ENCODE results near the gene PRELID2.

The PRELID2 gene

DNA sequence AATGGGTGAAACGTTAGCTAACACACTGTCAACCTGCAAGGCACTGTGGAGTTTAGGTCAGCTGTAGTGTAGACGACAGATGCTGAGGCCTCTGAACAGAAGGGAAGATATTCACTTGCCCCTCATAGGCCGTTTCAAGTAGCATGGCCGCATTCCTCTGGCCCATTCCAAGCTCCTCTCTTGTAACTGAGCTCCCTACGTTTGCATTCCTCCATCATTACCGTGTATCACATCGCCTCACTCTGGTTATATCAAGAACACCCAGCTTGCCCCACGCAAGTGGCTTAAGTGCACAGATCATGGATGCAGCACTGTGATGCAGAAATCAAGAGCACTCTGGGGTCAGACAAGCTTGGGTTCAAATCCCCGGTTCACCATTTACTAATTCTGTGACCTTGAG, 43.3 kb downstream of the PRELID2 start:
- no peak for DNase-seq (ENCODE audit: low read depth in 2 of 2)
- TF ChIP-seq, protein P1, sequence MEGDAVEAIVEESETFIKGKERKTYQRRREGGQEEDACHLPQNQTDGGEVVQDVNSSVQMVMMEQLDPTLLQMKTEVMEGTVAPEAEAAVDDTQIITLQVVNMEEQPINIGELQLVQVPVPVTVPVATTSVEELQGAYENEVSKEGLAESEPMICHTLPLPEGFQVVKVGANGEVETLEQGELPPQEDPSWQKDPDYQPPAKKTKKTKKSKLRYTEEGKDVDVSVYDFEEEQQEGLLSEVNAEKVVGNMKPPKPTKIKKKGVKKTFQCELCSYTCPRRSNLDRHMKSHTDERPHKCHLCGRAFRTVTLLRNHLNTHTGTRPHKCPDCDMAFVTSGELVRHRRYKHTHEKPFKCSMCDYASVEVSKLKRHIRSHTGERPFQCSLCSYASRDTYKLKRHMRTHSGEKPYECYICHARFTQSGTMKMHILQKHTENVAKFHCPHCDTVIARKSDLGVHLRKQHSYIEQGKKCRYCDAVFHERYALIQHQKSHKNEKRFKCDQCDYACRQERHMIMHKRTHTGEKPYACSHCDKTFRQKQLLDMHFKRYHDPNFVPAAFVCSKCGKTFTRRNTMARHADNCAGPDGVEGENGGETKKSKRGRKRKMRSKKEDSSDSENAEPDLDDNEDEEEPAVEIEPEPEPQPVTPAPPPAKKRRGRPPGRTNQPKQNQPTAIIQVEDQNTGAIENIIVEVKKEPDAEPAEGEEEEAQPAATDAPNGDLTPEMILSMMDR (IDR thresholded peaks at IDR 0.05; ENCODE audit: low read depth, low read length), result no peak
- H3K4me3 ChIP-seq (replicated peaks in 1 of 2; ENCODE audit: low read depth in 2 of 2, low read length in 2 of 2), result no peak overlapping the region

DNA sequence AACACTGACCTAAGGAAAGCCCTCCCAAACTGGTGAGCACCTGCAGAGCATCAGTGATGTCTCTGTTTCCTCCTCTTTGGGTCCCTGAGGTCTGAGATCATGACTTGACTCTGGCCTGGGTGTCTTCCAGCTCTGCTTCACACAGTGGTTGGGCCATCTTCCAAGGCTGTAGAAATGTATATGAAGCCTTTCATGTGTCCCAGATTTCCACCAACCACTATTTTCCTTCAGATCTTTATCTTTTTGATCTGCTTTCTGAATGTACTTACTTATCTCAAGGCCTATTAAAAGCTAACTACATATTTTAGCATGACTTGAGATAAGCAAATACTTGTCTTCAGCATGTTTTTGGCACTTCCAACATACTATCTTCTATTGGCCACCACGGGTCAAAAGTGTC, 47.1 kb downstream of the PRELID2 start:
- DNase-seq (ENCODE audit: low read depth in 2 of 2), result peak in 1 of 2 donors; percentile 15
- H3K4me3 ChIP-seq (replicated peaks in 1 of 2; ENCODE audit: low read depth in 2 of 2, low read length in 2 of 2), result no peak overlapping the region
- TF ChIP-seq, protein P1 (IDR thresholded peaks at IDR 0.05; ENCODE audit: low read depth, low read length), result no peak

DNA sequence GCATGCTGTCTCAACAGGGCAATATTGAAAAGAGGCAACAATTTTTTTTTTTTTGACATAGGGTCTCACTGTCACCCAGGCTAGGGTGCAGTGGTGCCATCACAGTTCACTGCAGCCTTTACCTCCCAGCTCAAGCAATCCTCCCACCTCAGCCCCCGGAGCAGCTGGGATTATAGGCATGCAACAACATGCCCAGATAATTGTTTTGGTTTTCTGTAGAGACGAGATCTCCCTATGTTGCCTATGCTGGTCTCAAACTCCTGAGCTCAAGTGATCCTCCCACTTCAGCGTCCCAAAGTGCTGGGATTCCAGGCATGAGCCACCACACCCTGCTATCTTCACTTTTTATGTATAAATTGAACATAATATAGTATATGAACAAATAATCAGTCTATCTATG, 47.6 kb downstream of the PRELID2 start:
- DNase-seq (ENCODE audit: low read depth in 2 of 2), result no peak
- TF ChIP-seq, protein P1 (IDR thresholded peaks at IDR 0.05; ENCODE audit: low read depth, low read length), result no peak
- no peak overlapping the region for H3K4me3 ChIP-seq (replicated peaks in 1 of 2; ENCODE audit: low read depth in 2 of 2, low read length in 2 of 2)

DNA sequence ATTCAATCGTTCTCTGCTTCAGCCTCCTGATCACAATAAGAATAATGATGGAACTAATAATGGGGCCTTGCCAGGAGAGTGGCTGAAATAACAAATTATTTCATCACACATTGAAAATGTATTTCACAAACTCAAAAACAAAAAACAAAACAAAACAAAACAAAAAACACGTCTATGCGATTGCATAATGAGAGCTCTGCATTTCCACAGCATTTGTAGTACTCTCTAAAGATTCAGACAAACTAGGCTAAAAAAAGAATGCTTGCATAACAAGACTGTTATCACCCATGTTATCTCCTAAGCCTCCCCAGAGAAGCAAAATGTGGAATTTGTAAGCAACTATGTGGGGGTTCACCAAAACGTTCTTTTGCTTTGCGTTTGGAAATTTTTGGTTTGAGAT, 48.1 kb downstream of the PRELID2 start:
- peak; percentile 68 to 73 for DNase-seq (ENCODE audit: low read depth in 2 of 2)
- TF ChIP-seq, protein P1 (IDR thresholded peaks at IDR 0.05; ENCODE audit: low read depth, low read length), result no peak
- no peak overlapping the region for H3K4me3 ChIP-seq (replicated peaks in 1 of 2; ENCODE audit: low read depth in 2 of 2, low read length in 2 of 2)

DNA sequence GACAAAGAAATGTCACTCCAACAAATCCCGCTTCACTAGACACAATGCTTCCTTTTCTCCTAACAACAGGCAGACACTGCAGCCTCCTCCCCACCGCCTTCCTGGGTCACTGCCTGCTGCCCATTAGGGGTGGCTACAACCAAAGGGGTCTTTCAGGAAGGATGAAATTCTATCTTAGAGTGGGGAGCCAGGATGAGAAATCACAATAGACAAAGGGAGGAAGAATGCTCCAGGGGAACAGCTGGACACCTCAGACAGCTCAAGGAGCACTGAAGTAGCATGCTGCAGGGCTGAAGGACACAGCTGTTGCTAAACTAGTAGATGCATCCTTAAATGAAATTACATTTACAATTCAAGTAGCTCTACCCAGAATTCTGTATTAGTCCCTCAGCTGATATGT, 54.2 kb downstream of the PRELID2 start:
- TF ChIP-seq, protein P1 (IDR thresholded peaks at IDR 0.05; ENCODE audit: low read depth, low read length), result no peak
- no peak for DNase-seq (ENCODE audit: low read depth in 2 of 2)
- no peak overlapping the region for H3K4me3 ChIP-seq (replicated peaks in 1 of 2; ENCODE audit: low read depth in 2 of 2, low read length in 2 of 2)

DNA sequence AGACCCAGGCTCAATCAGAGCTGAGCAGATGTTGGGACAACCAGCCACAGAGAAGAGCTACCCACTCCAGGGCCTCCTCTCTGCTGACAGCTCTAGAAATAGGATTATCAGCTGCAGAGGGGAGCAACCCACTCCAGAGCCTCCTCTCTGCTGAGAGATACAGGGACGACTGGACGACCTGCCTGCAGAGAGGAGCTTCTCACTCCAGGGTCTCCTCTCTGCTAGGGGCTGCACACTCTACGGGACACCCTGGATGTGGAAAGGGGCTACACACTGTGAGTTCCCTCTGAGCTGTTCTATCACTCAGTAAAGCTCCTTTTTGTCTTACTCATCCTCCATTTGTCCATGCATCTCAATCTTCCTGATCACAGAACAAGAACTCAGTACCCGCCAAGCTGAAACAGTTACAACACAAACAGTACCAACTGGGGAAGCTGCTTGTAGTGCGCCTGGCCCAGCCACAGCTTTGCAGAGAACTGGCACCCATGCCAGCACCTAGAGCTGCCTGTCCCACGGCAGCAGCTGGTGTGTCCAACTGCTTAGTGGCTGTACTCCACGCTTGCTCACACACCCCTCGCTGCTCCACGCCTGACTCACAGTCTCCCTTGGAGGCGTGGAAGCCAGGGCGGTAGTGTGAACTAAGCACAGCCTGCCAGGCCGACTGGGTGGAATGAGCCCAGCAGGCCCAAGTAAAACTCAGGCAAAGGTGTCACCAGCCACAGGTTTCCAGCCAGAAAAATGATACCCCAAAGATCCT, 56.8 kb downstream of the PRELID2 start:
- no peak overlapping the region for H3K4me3 ChIP-seq (replicated peaks in 1 of 2; ENCODE audit: low read depth in 2 of 2, low read length in 2 of 2)
- peak in 1 of 2 donors; percentile 16 for DNase-seq (ENCODE audit: low read depth in 2 of 2)
- TF ChIP-seq, protein P1 (IDR thresholded peaks at IDR 0.05; ENCODE audit: low read depth, low read length), result no peak
